ENCODE measurements around the gene TMEM125. TPM values are rescaled to one million over a fixed set of nuclear protein-coding genes. Genes with fewer than 3 reads are reported as not detected.

TMEM125 gene
- total RNA-seq, 2 donors from 2014 or later = 45.8 to 51.1 TPM

DNA sequence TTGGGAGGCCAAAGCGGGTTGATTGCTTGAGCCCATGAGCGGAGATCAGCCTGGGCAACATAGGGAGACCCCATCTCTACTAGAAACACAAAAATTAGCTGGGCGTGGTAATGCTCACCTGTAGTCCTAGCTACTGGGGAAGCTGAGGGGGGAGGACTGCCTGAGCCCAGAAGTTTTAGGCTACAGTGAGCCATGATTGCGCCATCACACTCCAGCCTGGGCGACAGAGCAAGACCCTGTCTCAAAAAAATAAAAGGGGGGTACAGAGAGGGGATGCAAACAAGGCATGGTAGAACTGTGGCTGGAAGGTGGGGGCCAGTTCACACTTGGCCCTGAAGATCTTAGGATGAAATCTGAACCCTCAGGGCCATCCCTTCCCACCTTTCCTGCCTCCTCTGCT, 16.8 kb downstream of the TMEM125 start:
- no peak for ATAC-seq
- Histone ChIP-seq H3K36me3 (replicated peaks in 1 of 2; ENCODE audit: insufficient read depth in 1 of 2, low read depth in 2 of 2) (no peaks in the 10 kb centered on the region), H3K27ac (peak overlapping the region; percentile 65 to 88 (median 77)), H3K9me3 (no peaks in the 10 kb centered on the region), H3K4me3 (no peak overlapping the region), H3K27me3 (no peaks in the 10 kb centered on the region), H3K4me1 (peaks cover 46% of the 10 kb centered on the region)
- intact Hi-C loops (cut with DNase I) = no loop called here
- DNase-seq = peak in 1 of 4 donors; percentile 5
- WGBS, 2 donors = 86 to 94% methylated on average over 5 of the region's 5 CpGs
- TF ChIP-seq POLR2A (IDR thresholded peaks at IDR 0.05) = no peak
- TF ChIP-seq, protein P1, sequence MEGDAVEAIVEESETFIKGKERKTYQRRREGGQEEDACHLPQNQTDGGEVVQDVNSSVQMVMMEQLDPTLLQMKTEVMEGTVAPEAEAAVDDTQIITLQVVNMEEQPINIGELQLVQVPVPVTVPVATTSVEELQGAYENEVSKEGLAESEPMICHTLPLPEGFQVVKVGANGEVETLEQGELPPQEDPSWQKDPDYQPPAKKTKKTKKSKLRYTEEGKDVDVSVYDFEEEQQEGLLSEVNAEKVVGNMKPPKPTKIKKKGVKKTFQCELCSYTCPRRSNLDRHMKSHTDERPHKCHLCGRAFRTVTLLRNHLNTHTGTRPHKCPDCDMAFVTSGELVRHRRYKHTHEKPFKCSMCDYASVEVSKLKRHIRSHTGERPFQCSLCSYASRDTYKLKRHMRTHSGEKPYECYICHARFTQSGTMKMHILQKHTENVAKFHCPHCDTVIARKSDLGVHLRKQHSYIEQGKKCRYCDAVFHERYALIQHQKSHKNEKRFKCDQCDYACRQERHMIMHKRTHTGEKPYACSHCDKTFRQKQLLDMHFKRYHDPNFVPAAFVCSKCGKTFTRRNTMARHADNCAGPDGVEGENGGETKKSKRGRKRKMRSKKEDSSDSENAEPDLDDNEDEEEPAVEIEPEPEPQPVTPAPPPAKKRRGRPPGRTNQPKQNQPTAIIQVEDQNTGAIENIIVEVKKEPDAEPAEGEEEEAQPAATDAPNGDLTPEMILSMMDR (IDR thresholded peaks at IDR 0.05) = no peak

DNA sequence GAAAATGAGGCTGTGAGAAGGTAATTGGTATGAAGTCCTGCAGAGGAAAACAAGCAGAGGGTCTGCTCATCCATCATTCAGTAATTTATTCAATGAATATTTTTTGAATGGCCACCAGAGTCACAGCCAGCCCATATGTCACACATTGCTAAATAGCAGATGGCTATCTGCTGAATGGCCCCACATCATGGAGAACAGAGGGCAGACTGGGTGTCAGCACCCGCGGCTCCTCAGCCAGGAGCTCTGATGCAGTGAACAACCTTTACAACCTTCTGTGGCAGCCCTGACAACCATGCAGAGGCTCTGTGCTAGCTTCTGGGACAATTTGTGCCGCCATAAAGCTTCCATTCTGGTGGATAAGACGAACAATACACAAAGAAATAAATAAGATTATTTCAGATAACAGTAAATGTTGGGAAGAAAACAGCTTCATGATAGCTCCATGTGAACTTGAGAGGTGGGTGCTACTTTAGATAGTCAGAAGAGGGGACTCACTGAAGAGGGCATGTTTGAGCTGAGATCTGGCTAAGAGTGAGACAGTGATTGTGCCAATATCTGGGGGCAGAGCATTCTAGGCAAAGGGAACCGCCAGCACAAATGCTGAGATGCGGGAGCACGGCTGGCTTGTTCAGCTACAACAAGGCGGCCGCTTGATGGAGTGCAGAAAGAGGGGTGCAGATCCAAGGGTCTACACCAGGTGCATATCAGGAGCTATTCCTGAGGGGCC, 18.4 kb downstream of the TMEM125 start:
- Histone ChIP-seq H3K27me3 (no peaks in the 10 kb centered on the region), H3K4me1 (peaks cover 39% of the 10 kb centered on the region), H3K36me3 (replicated peaks in 1 of 2; ENCODE audit: insufficient read depth in 1 of 2, low read depth in 2 of 2) (no peaks in the 10 kb centered on the region), H3K9me3 (no peaks in the 10 kb centered on the region), H3K4me3 (no peak overlapping the region), H3K27ac (peak overlapping the region in 1 of 4 donors; percentile 45)
- ATAC-seq (no peak), DNase-seq (no peak)
- WGBS, 2 donors = 80 to 88% methylated on average over 7 to 9 of the region's 9 CpGs
- TF ChIP-seq POLR2A (IDR thresholded peaks at IDR 0.05) = no peak
- TF ChIP-seq, protein P1 (IDR thresholded peaks at IDR 0.05) = no peak
- intact Hi-C loops (cut with DNase I) = no loop called here

DNA sequence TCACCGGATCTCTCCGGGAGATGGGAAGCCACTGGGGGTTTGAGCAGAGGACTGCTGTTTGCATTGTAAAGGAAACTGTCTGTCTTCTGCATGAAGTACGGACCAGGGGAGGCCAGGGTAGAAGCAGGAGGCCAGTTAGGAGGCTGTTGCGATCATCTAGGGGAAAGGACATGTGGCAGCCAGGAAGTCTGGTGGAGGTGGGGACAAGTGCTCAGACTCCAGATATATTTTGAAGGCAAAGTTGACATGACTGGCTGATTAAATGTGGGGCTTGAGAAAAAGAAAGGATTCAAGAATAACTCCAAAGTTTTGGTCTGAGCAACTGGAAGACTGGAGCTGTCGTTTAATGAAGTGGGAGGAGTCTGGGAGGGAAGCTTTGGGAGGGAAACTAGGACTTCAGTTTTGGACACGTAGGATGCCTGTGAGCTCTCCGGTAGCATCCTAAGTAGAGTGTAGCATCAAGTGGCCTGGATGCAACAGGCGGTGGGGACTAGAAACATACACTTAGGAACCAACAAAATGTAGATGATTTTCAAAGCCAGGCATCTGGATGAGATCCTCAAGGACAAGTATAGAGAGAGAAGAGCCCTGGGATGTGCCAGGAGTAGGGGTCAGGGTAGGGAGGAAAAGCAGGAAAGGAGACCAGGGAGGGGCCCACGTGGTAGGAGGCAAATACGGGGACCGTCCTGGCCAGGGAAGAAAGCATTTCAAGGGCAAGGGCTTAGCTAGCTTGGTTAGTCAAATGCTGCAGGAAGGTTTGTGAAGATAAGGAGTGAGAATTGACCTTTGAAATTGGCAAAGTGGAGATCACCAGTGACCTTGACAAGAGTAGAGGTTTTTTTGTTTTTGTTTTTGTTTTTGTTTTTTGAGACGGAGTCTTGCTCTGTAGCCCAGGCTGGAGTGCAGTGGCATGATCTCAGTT, 19.3 kb downstream of the TMEM125 start:
- WGBS, 2 donors = 55 to 65% methylated on average over 12 of the region's 12 CpGs
- H3K36me3 ChIP-seq (replicated peaks in 1 of 2; ENCODE audit: insufficient read depth in 1 of 2, low read depth in 2 of 2) = no peaks in the 10 kb centered on the region
- H3K27me3 ChIP-seq = no peaks in the 10 kb centered on the region
- H3K27ac ChIP-seq = peak overlapping the region in 1 of 4 donors; percentile 45
- intact Hi-C loops (cut with DNase I) = no loop called here
- TF ChIP-seq, protein P1 (IDR thresholded peaks at IDR 0.05) = no peak
- TF ChIP-seq POLR2A (IDR thresholded peaks at IDR 0.05) = no peak
- DNase-seq (no peak), ATAC-seq (no peak)
- no peaks in the 10 kb centered on the region for H3K9me3 ChIP-seq
- no peak overlapping the region for H3K4me3 ChIP-seq
- H3K4me1 ChIP-seq = peaks cover 31% of the 10 kb centered on the region

DNA sequence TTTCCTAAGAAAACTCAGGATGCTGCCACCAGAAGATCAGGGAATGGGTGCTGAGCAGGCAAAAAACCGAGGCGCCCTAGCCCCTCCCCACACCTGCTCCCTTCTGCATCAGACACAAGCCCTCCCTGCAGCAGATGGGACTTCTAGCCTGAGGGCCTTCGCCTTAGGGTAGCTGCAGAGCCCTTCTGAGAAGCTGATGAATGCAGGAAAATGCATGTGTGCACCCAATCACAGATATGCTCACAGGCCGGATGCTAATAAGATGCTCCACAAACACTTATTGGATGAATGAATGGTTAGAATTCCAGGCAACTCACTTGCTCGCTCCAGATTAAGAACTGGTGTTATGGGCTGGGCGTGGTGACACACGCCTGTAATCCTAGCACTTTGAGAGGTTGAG, 22.4 kb downstream of the TMEM125 start:
- Histone ChIP-seq H3K4me3 (no peak overlapping the region), H3K9me3 (no peaks in the 10 kb centered on the region), H3K4me1 (peaks cover 32% of the 10 kb centered on the region), H3K27me3 (no peaks in the 10 kb centered on the region), H3K36me3 (replicated peaks in 1 of 2; ENCODE audit: insufficient read depth in 1 of 2, low read depth in 2 of 2) (no peaks in the 10 kb centered on the region), H3K27ac (no peak overlapping the region)
- no peak for DNase-seq
- WGBS, 2 donors = 78 to 84% methylated on average over 7 of the region's 7 CpGs
- intact Hi-C loops (cut with DNase I) = loop anchor here (10.0 kb wide), 1 partner anchor 63 kb away; the partner anchor contains the start of gene CDC20
- no peak for TF ChIP-seq POLR2A (IDR thresholded peaks at IDR 0.05)
- TF ChIP-seq, protein P1 (IDR thresholded peaks at IDR 0.05) = no peak
- ATAC-seq = no peak
